Stimulated activated CD8-positive, alpha-beta memory T cell treated with anti-CD3 and anti-CD28 coated beads, Interleukin-4, amount 100 ng/mL, for 4 hours (primary cell): ENCODE measurements around the gene PRR20A.
"Not testable (repeated sequence)": the region's sequence is repeated elsewhere in the genome, so short reads cannot be mapped to it uniquely, and the experiment has no call there.

Source experiments
- DNase-seq, 2 donors: peaks; one replicate each; pipeline ENCODE4 v3.0.0-alpha.2; 2020; ENCODE audit warnings: low read depth in 2 of 2, low spot score in 1 of 2

Gene PRR20A

DNA sequence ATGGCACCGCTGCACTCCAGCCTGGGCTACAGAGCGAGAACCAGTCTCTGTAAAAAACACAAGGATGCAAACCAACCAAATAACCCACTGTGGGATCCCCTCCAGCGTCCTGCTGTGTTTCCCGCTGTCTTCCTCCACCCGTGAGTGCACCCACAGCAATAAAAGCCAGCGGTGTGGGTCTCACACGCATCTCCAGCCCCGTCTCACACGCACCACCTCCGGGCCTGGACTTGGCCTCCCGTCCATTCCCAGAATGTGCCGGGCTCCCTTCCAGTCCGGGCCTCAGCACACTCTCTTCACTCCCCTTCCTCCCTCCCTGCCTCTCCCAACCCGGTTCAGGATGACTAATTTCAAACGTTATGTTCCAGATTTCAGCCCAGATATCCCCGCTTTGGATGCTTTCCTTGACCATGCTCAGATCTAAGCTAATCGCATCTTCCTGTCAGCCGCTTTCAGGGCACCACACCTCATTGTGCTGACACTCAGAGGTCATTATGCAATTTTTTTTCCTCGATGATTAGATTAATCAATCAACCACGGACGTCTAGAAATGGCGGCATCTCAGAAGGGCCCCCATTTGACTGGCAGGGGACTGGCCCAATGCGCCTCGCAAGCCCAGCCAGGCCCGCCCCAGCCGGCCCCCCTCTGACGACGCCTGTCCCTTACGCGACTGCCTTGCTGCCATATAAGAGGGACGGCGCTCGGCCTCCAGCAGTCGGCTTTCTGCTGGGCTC, at the start of gene PRR20A:
Gene PRR20A, plus strand, starts transcription at position 684 of the 734 bp plus-strand sequence. CDS start 387 bp downstream, outside the sequence.
- DNase-seq, result not testable (repeated sequence)

DNA sequence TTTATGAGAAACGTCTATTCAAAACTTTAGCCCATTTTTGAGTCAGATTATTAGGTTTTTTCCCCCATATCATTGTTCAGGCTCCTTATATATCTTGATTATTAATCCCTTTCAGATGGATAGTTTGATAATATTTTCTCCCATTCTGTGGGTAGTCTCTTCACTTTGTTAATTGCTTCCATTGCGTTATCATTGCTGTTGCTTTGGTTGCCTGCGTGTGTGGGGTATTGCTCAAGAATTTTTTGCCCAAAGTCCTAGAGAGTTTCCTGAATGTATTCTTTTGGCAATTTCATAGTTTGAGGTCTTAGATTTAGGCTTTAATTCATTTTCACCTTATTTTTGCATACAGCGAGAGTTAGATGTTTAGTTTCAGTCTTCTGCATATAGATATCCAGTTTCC, 25.8 kb upstream of the PRR20A start:
- no peak for DNase-seq

DNA sequence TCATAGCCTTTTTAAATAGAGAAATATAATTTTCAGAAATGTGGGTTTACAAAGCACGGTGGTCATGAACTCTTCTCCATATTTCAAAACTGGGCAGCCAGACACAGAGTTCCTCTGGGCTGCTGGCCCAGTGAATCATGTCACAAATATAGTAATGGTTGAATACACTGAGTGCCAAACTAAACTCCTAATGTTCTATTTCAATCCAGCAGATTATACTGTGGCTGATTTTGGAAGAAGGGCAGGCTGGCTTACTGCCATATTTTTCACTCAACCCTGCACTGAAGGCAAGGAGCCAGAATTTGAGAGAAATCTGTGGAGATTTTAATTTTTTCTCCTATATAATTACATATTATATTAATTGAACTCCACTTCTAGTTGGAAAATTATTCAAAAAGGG, 17.0 kb upstream of the PRR20A start:
- DNase-seq, result no peak

DNA sequence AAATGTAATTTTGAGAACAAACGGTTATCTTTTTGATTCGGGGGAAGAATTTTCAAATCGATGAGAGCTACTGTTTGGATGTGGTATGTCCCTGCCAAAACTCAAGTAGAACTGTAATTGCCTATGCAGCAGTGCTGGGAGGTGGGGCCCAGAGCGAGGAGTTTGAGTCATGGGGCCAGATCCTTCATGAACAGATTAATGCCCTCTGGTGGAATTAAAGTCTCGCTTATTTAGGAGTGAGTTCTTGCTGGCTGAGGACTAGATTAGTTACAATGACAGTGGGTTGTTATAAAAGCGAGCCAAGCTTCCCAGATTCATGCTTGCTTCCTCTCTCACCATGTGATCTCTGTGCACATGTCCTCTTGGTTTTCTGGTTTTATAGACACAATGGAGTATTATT, 11.8 kb upstream of the PRR20A start:
- DNase-seq, result no peak

DNA sequence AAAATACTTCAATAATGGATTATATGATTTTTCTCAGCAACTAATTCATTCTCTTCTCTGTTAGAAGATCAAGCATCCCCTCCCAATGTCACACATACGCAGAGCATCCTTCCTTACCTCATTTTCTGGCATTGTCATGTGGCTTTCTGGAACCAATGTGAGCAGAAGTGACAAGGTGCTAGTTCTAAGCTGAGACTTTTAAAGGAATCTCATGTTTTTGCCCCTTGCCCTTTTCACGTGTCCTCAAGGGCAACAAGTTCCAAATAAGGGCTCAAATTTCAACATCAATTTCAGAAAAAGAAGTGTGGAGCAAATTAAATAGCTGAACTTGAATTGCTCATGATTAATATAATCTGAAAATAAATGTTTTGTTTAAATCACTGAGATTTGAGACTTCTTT, 4.6 kb upstream of the PRR20A start:
- DNase-seq, result no peak

GRCh38 chr13:57137585-57137984, 3.1 kb upstream of the PRR20A start:
- no peak for DNase-seq

- DNase-seq, result no peak
These were observed 1.7 kb upstream of the PRR20A start for GRCh38 chr13:57138988-57139387.

- DNase-seq, result not testable (repeated sequence)
These were observed 937 bp upstream of the PRR20A start for GRCh38 chr13:57139781-57140180.

- DNase-seq, result not testable (repeated sequence)
These were observed 6.5 kb downstream of the PRR20A start, which contains the start of gene PRR20B for GRCh38 chr13:57147188-57147587. Gene PRR20B, plus strand, starts transcription at chr13:57147488. Its CDS starts 387 bp downstream, at chr13:57147875.

- not testable (repeated sequence) for DNase-seq
These were observed 7.4 kb downstream of the PRR20A start for GRCh38 chr13:57148106-57148505.

GRCh38 chr13:57153761-57154160, 13.0 kb downstream of the PRR20A start, which contains the start of gene PRR20C:
Gene PRR20C, plus strand, starts transcription at chr13:57154061. Its CDS starts 387 bp downstream, at chr13:57154448.
- DNase-seq, result not testable (repeated sequence)

GRCh38 chr13:57160332-57160731, 19.6 kb downstream of the PRR20A start, which contains the start of gene PRR20D:
Gene PRR20D, plus strand, starts transcription at chr13:57160632. Its CDS starts 387 bp downstream, at chr13:57161019.
- not testable (repeated sequence) for DNase-seq

DNA sequence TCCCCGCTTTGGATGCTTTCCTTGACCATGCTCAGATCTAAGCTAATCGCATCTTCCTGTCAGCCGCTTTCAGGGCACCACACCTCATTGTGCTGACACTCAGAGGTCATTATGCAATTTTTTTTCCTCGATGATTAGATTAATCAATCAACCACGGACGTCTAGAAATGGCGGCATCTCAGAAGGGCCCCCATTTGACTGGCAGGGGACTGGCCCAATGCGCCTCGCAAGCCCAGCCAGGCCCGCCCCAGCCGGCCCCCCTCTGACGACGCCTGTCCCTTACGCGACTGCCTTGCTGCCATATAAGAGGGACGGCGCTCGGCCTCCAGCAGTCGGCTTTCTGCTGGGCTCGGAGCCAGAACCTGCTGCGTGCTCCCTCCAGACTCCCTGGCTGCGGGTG, 26.2 kb downstream of the PRR20A start, which contains the start of gene PRR20E:
Gene PRR20E, plus strand, starts transcription at position 301 of the 400 bp plus-strand sequence. CDS start 387 bp downstream, outside the sequence.
- DNase-seq, result not testable (repeated sequence)

DNA sequence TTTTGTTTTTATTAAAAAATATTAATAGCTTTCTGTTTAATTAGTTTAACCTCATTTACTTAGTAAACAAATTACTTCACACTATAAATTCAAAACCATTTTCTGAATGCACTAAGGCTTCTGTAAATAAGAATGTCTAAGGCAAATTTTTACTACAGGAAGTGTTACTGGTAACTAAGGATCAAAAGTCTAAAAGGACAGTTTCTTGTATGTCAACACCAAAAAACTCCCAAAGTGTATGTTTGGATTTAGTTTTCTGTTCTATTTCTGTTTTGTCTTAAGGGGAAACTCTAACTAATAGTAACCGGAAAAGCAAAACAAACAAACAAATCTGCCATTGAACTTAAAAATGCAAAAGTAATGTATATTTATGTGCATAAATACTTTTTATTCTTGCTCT, 50.9 kb downstream of the PRR20A start:
- no peak for DNase-seq
